AG09309 (cell line): Measurements from ENCODE around the gene P3H2.
A peak's percentile ranks its signal among the peaks of the same experiment; 100 is the strongest.

Experiments
- DNase-seq: peaks from one replicate; pipeline ENCODE4 v3.0.0-alpha.2; 2010; ENCODE audit warnings: low read depth
- H3K4me3 ChIP-seq: 2 replicates; pipeline ENCODE4 v1.5.1; 2011; ENCODE audit warnings: mild to moderate bottlenecking, low read depth, low read length, moderate library complexity; ENCODE audit not compliant: control insufficient read depth
- CTCF ChIP-seq: IDR thresholded peaks from 2 replicates; pipeline ENCODE4 v1.5.1; 2011; ENCODE audit warnings: mild to moderate bottlenecking, low read depth, low read length, inconsistent platforms; ENCODE audit not compliant: insufficient read depth, control insufficient read depth; ENCODE audit errors: missing control alignments

Gene P3H2

GRCh38 chr3:189942948-189943347 lies 177.7 kb downstream of the P3H2 start:
- H3K4me3 ChIP-seq = no peak overlapping the region
- no peak for TF ChIP-seq CTCF
- no peak for DNase-seq

- no peak for TF ChIP-seq CTCF
- no peak for DNase-seq
- no peak overlapping the region for H3K4me3 ChIP-seq
These were observed 179.0 kb downstream of the P3H2 start for GRCh38 chr3:189941679-189942078.

DNA sequence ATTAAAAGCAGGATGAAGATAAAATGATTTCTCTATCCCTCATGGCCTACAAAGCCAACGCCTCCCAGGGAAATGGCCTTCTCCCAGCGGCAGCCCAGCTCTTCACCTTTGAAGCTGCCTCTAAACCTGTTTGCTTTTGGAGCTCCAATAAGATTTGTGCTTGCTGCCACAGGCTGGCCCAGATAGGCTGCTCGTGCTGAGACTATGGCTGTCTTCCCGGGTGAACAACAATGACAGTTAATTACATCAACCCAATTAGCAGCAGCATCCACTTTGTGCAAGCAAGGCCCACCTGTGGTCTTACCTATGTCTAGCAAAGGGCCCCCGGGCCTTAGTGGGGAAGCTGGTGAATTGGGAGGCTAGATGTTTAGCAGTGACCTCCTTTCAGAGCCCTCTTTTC lies 179.6 kb downstream of the P3H2 start:
- no peak overlapping the region for H3K4me3 ChIP-seq
- DNase-seq = no peak
- TF ChIP-seq CTCF = no peak

- peak; percentile 100 for DNase-seq
- no peak overlapping the region for H3K4me3 ChIP-seq
- no peak for TF ChIP-seq CTCF
These were observed 183.2 kb downstream of the P3H2 start for GRCh38 chr3:189937302-189938127.

DNA sequence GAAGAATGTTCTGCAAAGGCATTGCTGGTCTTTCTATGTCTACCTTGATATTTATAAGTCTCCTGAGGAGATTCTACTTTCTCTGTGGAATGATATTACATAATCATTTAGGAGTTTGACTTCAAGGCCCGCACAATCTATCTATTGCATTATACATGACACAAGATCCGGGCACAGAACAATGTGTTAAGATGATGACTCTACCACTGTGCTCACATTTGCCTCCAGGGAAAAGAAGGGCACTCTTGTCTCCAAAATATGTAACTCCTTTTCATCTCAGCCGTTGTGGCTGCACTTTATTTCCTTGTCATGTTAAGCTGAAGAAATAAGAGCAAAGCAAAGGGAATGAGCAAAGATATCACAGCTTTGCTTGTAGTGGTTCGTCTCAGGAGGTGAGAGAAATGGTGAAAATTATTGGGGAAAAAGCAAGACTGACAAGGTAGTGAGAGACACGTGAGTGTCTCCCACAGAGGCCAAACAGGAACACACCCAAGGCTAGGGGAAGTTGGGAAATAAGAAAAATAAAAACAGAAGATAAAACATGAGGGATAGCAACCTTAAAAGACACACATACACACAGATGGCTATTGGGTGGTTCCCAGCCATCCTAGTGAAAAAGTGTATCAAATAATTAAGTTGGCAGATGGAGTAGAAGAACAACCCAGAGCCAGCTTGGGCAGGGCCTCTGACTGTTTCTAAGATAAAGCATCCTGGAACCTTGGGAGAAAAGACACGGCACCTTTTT lies 184.3 kb downstream of the P3H2 start:
- DNase-seq = no peak
- TF ChIP-seq CTCF = no peak

GRCh38 chr3:189927975-189928895 lies 192.5 kb downstream of the P3H2 start:
- no peak for TF ChIP-seq CTCF

More for the DNA sequence above, 184.3 kb downstream of the P3H2 start:
- no peak overlapping the region for H3K4me3 ChIP-seq

More at GRCh38 chr3:189927975-189928895, 192.5 kb downstream of the P3H2 start:
- H3K4me3 ChIP-seq = no peak overlapping the region
- DNase-seq = no peak
